ENCODE results near the gene ENOX1. TPM values are rescaled to one million over a fixed set of nuclear protein-coding genes. Genes with fewer than 3 reads are reported as not detected.

The ENOX1 gene
- total RNA-seq, 1 experiment from 2014 or later: 1.5 TPM

DNA sequence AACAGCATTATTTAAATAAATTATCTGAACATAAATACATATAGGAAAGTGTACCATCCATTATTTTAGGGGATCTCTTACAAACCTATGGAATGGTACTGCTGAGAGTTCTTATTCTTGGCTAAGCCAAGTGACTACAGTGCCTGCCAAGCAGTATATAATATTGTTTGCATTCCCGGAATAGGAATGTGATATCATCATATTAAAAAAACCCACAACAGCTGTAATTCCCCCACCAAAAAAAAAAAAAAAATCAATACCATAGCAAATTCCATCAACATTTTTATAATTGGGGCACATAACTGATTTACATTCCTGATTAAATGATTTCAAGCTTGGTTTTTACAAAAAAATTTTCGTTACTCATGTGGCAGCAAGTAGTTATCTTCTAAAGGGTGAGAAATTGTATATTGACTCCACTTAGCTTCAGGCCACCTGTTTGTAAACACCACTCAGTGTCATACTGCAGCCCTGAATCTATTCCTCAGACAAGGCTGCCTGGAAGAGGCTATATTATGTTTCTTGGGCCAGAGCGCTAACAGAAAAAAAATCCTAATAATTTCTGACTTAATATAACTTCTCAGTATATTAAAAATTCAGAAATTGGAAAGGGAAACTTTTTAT lies 485.3 kb downstream of the ENOX1 start:
- H3K4me3 Mint-ChIP-seq (ENCODE audit: low read depth, unreplicated experiment): no peak overlapping the region
- DNase-seq: no peak
- TF ChIP-seq, protein P1, sequence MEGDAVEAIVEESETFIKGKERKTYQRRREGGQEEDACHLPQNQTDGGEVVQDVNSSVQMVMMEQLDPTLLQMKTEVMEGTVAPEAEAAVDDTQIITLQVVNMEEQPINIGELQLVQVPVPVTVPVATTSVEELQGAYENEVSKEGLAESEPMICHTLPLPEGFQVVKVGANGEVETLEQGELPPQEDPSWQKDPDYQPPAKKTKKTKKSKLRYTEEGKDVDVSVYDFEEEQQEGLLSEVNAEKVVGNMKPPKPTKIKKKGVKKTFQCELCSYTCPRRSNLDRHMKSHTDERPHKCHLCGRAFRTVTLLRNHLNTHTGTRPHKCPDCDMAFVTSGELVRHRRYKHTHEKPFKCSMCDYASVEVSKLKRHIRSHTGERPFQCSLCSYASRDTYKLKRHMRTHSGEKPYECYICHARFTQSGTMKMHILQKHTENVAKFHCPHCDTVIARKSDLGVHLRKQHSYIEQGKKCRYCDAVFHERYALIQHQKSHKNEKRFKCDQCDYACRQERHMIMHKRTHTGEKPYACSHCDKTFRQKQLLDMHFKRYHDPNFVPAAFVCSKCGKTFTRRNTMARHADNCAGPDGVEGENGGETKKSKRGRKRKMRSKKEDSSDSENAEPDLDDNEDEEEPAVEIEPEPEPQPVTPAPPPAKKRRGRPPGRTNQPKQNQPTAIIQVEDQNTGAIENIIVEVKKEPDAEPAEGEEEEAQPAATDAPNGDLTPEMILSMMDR (IDR thresholded peaks at IDR 0.05; ENCODE audit: unreplicated experiment): no peak
- no TSS peak for BruUV-seq (replicated peaks)
- H3K36me3 Mint-ChIP-seq (ENCODE audit: insufficient read depth, unreplicated experiment): no peaks in the 10 kb centered on the region
- H3K9me3 Mint-ChIP-seq (ENCODE audit: low read depth, unreplicated experiment): no peaks in the 10 kb centered on the region
- peaks cover 13% of the 10 kb centered on the region for H3K27me3 Mint-ChIP-seq (ENCODE audit: unreplicated experiment)
- intact Hi-C loops (cut with micrococcal nuclease; ENCODE audit: unreplicated experiment): loop anchor here (10.0 kb wide), 2 partner anchors 273 to 573 kb away; partner anchors contain the start of genes CCDC122 and LACC1
- no peaks in the 10 kb centered on the region for H3K4me1 Mint-ChIP-seq (ENCODE audit: low read depth, unreplicated experiment)
- CTCF ChIA-PET: no interaction called here
- H3K27ac Mint-ChIP-seq (ENCODE audit: unreplicated experiment): no peak overlapping the region

DNA sequence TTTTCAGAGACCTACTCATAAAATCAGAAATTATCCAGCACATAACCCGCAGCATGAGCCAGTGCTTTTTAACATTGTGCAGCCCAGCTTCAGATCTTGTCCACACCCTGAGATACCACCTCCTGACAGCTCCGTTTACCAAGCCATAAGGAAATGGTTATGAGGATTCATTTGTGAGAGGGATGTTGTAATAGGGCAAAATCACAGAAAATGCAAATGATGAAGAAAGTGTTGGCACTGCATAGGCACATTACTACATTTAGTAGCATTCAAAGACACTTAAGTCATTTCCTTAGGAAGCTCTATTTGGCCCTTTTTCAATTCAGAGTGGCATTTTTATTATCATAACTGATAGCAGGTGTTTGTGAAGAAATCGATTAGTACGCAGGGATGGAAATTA lies 485.9 kb downstream of the ENOX1 start:
- Mint-ChIP-seq H3K36me3 (ENCODE audit: insufficient read depth, unreplicated experiment) (no peaks in the 10 kb centered on the region), H3K4me1 (ENCODE audit: low read depth, unreplicated experiment) (no peaks in the 10 kb centered on the region), H3K27ac (ENCODE audit: unreplicated experiment) (no peak overlapping the region), H3K27me3 (ENCODE audit: unreplicated experiment) (peaks cover 13% of the 10 kb centered on the region), H3K9me3 (ENCODE audit: low read depth, unreplicated experiment) (no peaks in the 10 kb centered on the region), H3K4me3 (ENCODE audit: low read depth, unreplicated experiment) (no peak overlapping the region)
- TF ChIP-seq, protein P1 (IDR thresholded peaks at IDR 0.05; ENCODE audit: unreplicated experiment): no peak
- CTCF ChIA-PET: no interaction called here
- BruUV-seq (replicated peaks): no TSS peak
- intact Hi-C loops (cut with micrococcal nuclease; ENCODE audit: unreplicated experiment): loop anchor here (10.0 kb wide), 2 partner anchors 274 to 574 kb away; partner anchors contain the start of genes CCDC122 and LACC1
- no peak for DNase-seq

DNA sequence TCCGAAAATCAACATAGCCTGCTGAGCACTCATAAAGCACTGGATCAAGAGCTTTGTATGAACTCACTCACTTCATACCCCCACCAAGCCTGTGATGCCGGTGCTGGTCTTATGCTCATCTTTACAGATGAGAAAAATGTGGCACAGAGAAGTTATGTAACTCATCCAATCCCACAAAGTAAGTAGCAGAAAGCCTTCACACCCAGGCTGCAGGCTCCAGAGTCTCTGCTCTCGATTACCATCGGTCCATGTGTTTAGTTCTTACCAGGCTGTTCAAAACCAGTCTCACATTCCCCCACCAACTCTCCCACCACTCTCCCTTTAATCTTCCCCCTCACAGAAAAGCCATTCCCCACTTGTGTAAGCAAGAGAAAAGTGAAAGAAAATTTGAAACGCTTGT lies 487.4 kb downstream of the ENOX1 start:
- no peaks in the 10 kb centered on the region for H3K36me3 Mint-ChIP-seq (ENCODE audit: insufficient read depth, unreplicated experiment)
- DNase-seq: no peak
- no peak overlapping the region for H3K4me3 Mint-ChIP-seq (ENCODE audit: low read depth, unreplicated experiment)
- peaks cover 13% of the 10 kb centered on the region for H3K27me3 Mint-ChIP-seq (ENCODE audit: unreplicated experiment)
- CTCF ChIA-PET: no interaction called here
- BruUV-seq (replicated peaks): no TSS peak
- intact Hi-C loops (cut with micrococcal nuclease; ENCODE audit: unreplicated experiment): no loop called here
- no peak overlapping the region for H3K27ac Mint-ChIP-seq (ENCODE audit: unreplicated experiment)
- H3K9me3 Mint-ChIP-seq (ENCODE audit: low read depth, unreplicated experiment): no peaks in the 10 kb centered on the region
- no peaks in the 10 kb centered on the region for H3K4me1 Mint-ChIP-seq (ENCODE audit: low read depth, unreplicated experiment)
- TF ChIP-seq, protein P1 (IDR thresholded peaks at IDR 0.05; ENCODE audit: unreplicated experiment): no peak

DNA sequence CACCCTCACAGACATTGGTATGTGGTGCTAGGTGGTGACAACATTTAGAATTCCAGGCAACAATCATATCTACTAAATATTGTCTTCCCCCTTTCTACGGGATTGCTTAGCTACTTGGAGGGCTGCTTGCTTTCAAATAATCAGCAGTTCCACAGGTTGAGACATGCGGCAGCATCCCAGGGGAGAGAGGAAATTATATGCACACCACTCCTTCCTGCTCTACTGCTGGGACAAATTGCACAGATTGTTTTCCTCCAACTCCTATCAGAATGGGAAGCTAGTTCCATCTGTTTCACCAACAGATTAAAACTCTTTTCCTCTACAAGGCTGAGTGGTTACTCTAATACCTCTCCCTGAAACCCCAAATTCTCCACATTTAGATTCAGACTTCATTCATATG lies 488.0 kb downstream of the ENOX1 start:
- BruUV-seq (replicated peaks): no TSS peak
- Mint-ChIP-seq H3K9me3 (ENCODE audit: low read depth, unreplicated experiment) (no peaks in the 10 kb centered on the region), H3K27me3 (ENCODE audit: unreplicated experiment) (peaks cover 13% of the 10 kb centered on the region), H3K4me3 (ENCODE audit: low read depth, unreplicated experiment) (no peak overlapping the region), H3K4me1 (ENCODE audit: low read depth, unreplicated experiment) (no peaks in the 10 kb centered on the region), H3K36me3 (ENCODE audit: insufficient read depth, unreplicated experiment) (no peaks in the 10 kb centered on the region), H3K27ac (ENCODE audit: unreplicated experiment) (no peak overlapping the region)
- TF ChIP-seq, protein P1 (IDR thresholded peaks at IDR 0.05; ENCODE audit: unreplicated experiment): no peak
- intact Hi-C loops (cut with micrococcal nuclease; ENCODE audit: unreplicated experiment): no loop called here
- DNase-seq: no peak
- CTCF ChIA-PET: no interaction called here
